Heart left ventricle (tissue), 16 donors: ENCODE measurements around the gene MEIS2. TPM values are rescaled to one million over a fixed set of nuclear protein-coding genes. Genes with fewer than 3 reads are reported as not detected.
A peak's percentile ranks its signal among the peaks of the same experiment; 100 is the strongest.

Experiments used
- ATAC-seq, 4 donors: fragments of 200-7000 bp; cut with Tn5 transposase; one replicate each; pipeline ENCODE4 v1.9.1; 2020 to 2022; ENCODE audit warnings: moderate library complexity in 4 of 4, mild to moderate bottlenecking in 3 of 4, moderate number of reproducible peaks in 1 of 4
- DNase-seq, 5 donors: peaks; one replicate each; pipeline ENCODE4 v3.0.0-alpha.2; 2020
- H3K27ac ChIP-seq, 12 donors: fragments of 200-600 bp; sonication (generic) in 4 of 12; one replicate each; pipeline versions ENCODE4 v1.5.0 to v1.8.0; 2016 to 2022; ENCODE audit warnings: mild to moderate bottlenecking in 2 of 12
- H3K27me3 ChIP-seq, 9 donors: fragments of 200-600 bp; sonication (generic) in 2 of 9; one replicate each; pipeline versions ENCODE4 v1.5.1 to v1.8.0; 2016 to 2022; ENCODE audit warnings: mild to moderate bottlenecking in 3 of 9
- H3K36me3 ChIP-seq, 9 donors: fragments of 200-600 bp; sonication (generic) in 2 of 9; one replicate each; pipeline versions ENCODE4 v1.5.0 to v1.8.0; 2018 to 2022; ENCODE audit warnings: mild to moderate bottlenecking in 2 of 9
- H3K4me1 ChIP-seq, 12 donors: fragments of 200-600 bp; sonication (generic) in 4 of 12; one replicate each; pipeline versions ENCODE4 v1.5.0 to v1.8.0; 2016 to 2022; ENCODE audit warnings: mild to moderate bottlenecking in 3 of 12
- H3K4me3 ChIP-seq, 12 donors: fragments of 200-600 bp; sonication (generic) in 4 of 12; one replicate each; pipeline versions ENCODE4 v1.5.0 to v1.8.0; 2017 to 2022; ENCODE audit warnings: mild to moderate bottlenecking in 9 of 12, moderate library complexity in 4 of 12
- H3K9me3 ChIP-seq, 12 donors: fragments of 200-600 bp; sonication (generic) in 4 of 12; one replicate each; pipeline versions ENCODE4 v1.5.0 to v1.8.0; 2016 to 2022; ENCODE audit warnings: mild to moderate bottlenecking in 1 of 12
- CTCF ChIP-seq, 12 donors: fragments of 200-600 bp; sonication (generic) in 4 of 12; IDR thresholded peaks; one replicate each; pipeline versions ENCODE4 v1.5.0 to v1.8.0; 2018 to 2022; ENCODE audit warnings: antibody characterized with exemption in 12 of 12, mild to moderate bottlenecking in 5 of 12
- POLR2A ChIP-seq, 2 donors: fragments of 450-650 bp; IDR thresholded peaks; one replicate each; pipeline ENCODE4 v1.6.1; 2017; ENCODE audit warnings: antibody characterized with exemption in 2 of 2, mild to moderate bottlenecking in 2 of 2, moderate library complexity in 2 of 2
- WGBS, 4 donors: extraction: QIAGEN DNeasy Blood & Tissue Kit in 2 of 4; methylation state at CpG; one replicate each; pipeline versions ENCODE4 v1.1.5 to v1.1.7; 2013 to 2018; 5-methylcytosine and 5-hydroxymethylcytosine counted together
- intact Hi-C, 10 donors: fragments of 100-400 bp; cut with DNase I; formaldehyde crosslinking; loops; one replicate each; pipeline versions ENCODE4 v1.11.1 to v1.14.2; 2022
- polyA plus RNA-seq, 2 donors: library from polyadenylated mRNA; stranded (reverse); fragments of 200-250 nt; gene quantifications; one replicate each; pipeline ENCODE4 v1.2.3, GENCODE V29; 2013
- total RNA-seq, 9 donors: library from RNA; depleted of rRNA in 2 of 9; stranded (reverse); fragments of >200 nt in 2 of 9; fragmentation: NEBNext Ultra II Directional in 3 of 9; extraction: Animal tissue kit (Norgen Biotek cat#: 25700) in 3 of 9; gene quantifications; one replicate each; pipeline versions ENCODE4 v1.1.0 to v1.2.4, GENCODE V29; 2016 to 2023
- donor health status: ischemic (EF 13 %, LVEDD 7.1; RV severe dilation, severe dysfunction).
- donor health status: healthy with polysubstance abuse.
- donor health status: DM: no; HTN: yes; CAD: no.
- donor health status: DM: no; HTN: no; CAD: no.
- donor health status: ischemic (EF 25% LVEDD 6.9; RV normal size, moderate dysfunction).
- donor health status: ischemic (EF 25% LVEDD 5.7; RV mildly dilated, moderate dysfunction).
- donor health status: healthy.
- donor health status: DM: yes; HTN: yes; CAD: no.
- donor health status: ischemic (EF 35%, LVEDD 5.7; RV mildly dilated, moderate dysfunction).
- donor health status: nonischemic (EF 11% LVEDD 7.7; RV severe dilation, severe dysfunction).
- donor health status: DM: yes; HTN: yes; CAD: no.
- donor health status: PGD.
- donor health status: ischemic (EF 29% LVEDD 5.4; RV normal size, mild dysfunction).
- donor health status: nonischemic (EF 23%, LVEDD 6.1; RV moderate dilation, normal function).

MEIS2 gene
- total and polyA plus RNA-seq, 11 donors, result 13.2 to 89.7 (median 49.7) TPM

DNA sequence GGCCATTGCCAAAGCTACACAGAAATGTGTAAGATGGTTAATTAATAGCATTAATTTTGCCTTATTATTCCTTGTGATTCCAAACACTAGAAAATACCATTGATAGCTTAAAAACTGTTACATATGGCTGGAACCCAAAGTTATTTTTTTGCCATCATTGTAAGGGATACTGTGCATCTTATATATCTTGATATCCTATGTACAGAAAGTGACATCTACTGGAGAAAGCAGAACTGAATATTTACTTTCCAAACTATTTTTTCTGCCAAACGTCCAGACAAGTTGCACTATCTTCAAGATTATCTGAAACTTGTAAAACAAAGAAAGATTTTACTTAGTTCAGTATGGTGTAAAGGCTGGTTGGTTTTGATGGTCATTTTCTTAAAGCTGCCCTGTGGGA is 33.3 kb upstream of the MEIS2 start:
- H3K4me3 ChIP-seq, result no peak overlapping the region
- peak in 1 of 4 donors; percentile 38 for ATAC-seq
- H3K9me3 ChIP-seq, result no peaks in the 10 kb centered on the region
- 0 to 4% (median 3%) methylated on average over 1 of the region's 1 CpG for WGBS, 4 donors
- no peak overlapping the region for H3K27ac ChIP-seq
- peaks cover 0 to 5% (median 0%) of the 10 kb centered on the region in 12 donors for H3K4me1 ChIP-seq
- intact Hi-C loops, result loop anchor here in 9 of 10 donors (2.0 to 10.0 kb wide), 10 partner anchors 246 to 1619 kb away; no protein-coding TSS in a partner anchor
- TF ChIP-seq CTCF (IDR thresholded peaks at IDR 0.05) (peak in 9 of 12 donors; percentile 8 to 53 (median 41)), POLR2A (IDR thresholded peaks at IDR 0.05) (no peak)
- H3K27me3 ChIP-seq, result no peaks in the 10 kb centered on the region
- H3K36me3 ChIP-seq, result no peaks in the 10 kb centered on the region
- no peak for DNase-seq

- no peak for DNase-seq
- H3K36me3 ChIP-seq, result no peaks in the 10 kb centered on the region
- H3K4me3 ChIP-seq, result no peak overlapping the region
- ATAC-seq, result no peak
- TF ChIP-seq POLR2A (IDR thresholded peaks at IDR 0.05) (no peak), CTCF (IDR thresholded peaks at IDR 0.05) (no peak)
- 94 to 96% (median 95%) methylated on average over 2 of the region's 2 CpGs for WGBS, 4 donors
- H3K9me3 ChIP-seq, result no peaks in the 10 kb centered on the region
- no peaks in the 10 kb centered on the region for H3K27me3 ChIP-seq
- intact Hi-C loops, result loop anchor here in 9 of 10 donors (5.0 to 10.0 kb wide), 9 partner anchors 246 to 1618 kb away; no protein-coding TSS in a partner anchor
- H3K4me1 ChIP-seq, result peaks cover 0 to 5% (median 0%) of the 10 kb centered on the region in 12 donors
- H3K27ac ChIP-seq, result no peak overlapping the region
Measured at GRCh38 chr15:37132826-37133417, 32.6 kb upstream of the MEIS2 start.

GRCh38 chr15:37131621-37132020 is 31.3 kb upstream of the MEIS2 start:
- DNase-seq, result no peak
- Histone ChIP-seq H3K9me3 (no peaks in the 10 kb centered on the region), H3K27ac (peak overlapping the region in 1 of 12 donors; percentile 37), H3K27me3 (no peaks in the 10 kb centered on the region), H3K36me3 (no peaks in the 10 kb centered on the region), H3K4me3 (no peak overlapping the region), H3K4me1 (peaks cover 0 to 5% (median 0%) of the 10 kb centered on the region in 12 donors)
- intact Hi-C loops, result loop anchor here in 9 of 10 donors (5.0 to 10.0 kb wide), 9 partner anchors 244 to 1617 kb away; no protein-coding TSS in a partner anchor
- WGBS, 4 donors, result 20 to 33% (median 22%) methylated on average over 2 of the region's 2 CpGs
- ATAC-seq, result peak in 1 of 4 donors; percentile 52
- no peak for TF ChIP-seq CTCF (IDR thresholded peaks at IDR 0.05)
- TF ChIP-seq POLR2A (IDR thresholded peaks at IDR 0.05), result no peak

DNA sequence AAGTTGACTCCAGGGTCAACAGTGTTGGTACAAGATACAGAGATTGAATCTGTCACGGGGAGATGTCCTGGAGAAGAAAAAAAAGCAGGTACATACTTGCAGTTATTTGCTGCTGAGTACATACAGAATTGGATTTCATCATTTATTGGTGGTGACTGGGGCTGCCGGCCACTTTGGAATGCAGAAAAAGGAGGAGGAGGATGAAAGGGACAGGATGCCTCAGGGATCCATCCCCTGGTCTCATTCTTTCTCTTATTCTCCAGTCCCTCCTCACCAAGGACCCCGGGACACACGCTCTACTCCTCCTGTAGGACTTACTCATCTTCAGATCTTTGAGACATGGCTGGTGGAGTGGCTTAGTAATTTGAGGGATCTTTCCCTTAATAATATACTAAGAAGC is 30.0 kb upstream of the MEIS2 start:
- H3K27ac ChIP-seq, result no peak overlapping the region
- no peak for DNase-seq
- no peak for ATAC-seq
- H3K4me3 ChIP-seq, result no peak overlapping the region
- WGBS, 4 donors, result 71 to 83% (median 78%) methylated on average over 4 of the region's 4 CpGs
- no peaks in the 10 kb centered on the region for H3K36me3 ChIP-seq
- no peaks in the 10 kb centered on the region for H3K9me3 ChIP-seq
- intact Hi-C loops, result loop anchor here in 9 of 10 donors (5.0 to 10.0 kb wide), 9 partner anchors 243 to 1616 kb away; no protein-coding TSS in a partner anchor
- TF ChIP-seq CTCF (IDR thresholded peaks at IDR 0.05), result no peak
- no peak for TF ChIP-seq POLR2A (IDR thresholded peaks at IDR 0.05)
- no peaks in the 10 kb centered on the region for H3K27me3 ChIP-seq
- H3K4me1 ChIP-seq, result peaks cover 0 to 5% (median 0%) of the 10 kb centered on the region in 12 donors
